ENCODE results near the gene COL23A1. TPM values are rescaled to one million over a fixed set of nuclear protein-coding genes. Genes with fewer than 3 reads are reported as not detected.

Gene COL23A1
- total and polyA plus RNA-seq, 2 of the 13 experiments (the other 11 are each of a cell fraction or from before 2014, with no cell fraction given) = not detected

- TF ChIP-seq ZBTB40 (IDR thresholded peaks at IDR 0.05) (no peak), ZBTB40 (CRISPR knock-in tag; IDR thresholded peaks at IDR 0.05) (no peak), GABPB1 (CRISPR knock-in tag; IDR thresholded peaks at IDR 0.05) (no peak), SALL1 (CRISPR knock-in tag; IDR thresholded peaks at IDR 0.05) (no peak), ZBTB44 (CRISPR knock-in tag; IDR thresholded peaks at IDR 0.05) (no peak), ATF3 (CRISPR knock-in tag; IDR thresholded peaks at IDR 0.05) (no peak), BCL6 (CRISPR knock-in tag; IDR thresholded peaks at IDR 0.05) (no peak), ZNF281 (CRISPR knock-in tag; IDR thresholded peaks at IDR 0.05; ENCODE audit: borderline replicate concordance) (no peak), TEAD2 (CRISPR knock-in tag; IDR thresholded peaks at IDR 0.05) (no peak), KLF16 (CRISPR knock-in tag; IDR thresholded peaks at IDR 0.05) (0 out of 4 replicates have a peak, but pooled peaks of 1 of the 2 experiments have one; percentile 0), NFKBIZ (CRISPR knock-in tag; IDR thresholded peaks at IDR 0.05) (0 out of 2 replicates have a peak, but pooled peaks have one; percentile 37), ZNF83 (CRISPR knock-in tag; IDR thresholded peaks at IDR 0.05; ENCODE audit: borderline replicate concordance) (no peak), NAIF1 (CRISPR knock-in tag; IDR thresholded peaks at IDR 0.05; ENCODE audit: borderline replicate concordance) (no peak), FOXK2 (IDR thresholded peaks at IDR 0.05) (no peak), TBX3 (IDR thresholded peaks at IDR 0.05; ENCODE audit: borderline replicate concordance) (no peak), IRF2 (CRISPR knock-in tag; IDR thresholded peaks at IDR 0.05) (no peak), ZNF441 (CRISPR knock-in tag; IDR thresholded peaks at IDR 0.05; ENCODE audit: borderline replicate concordance) (no peak), ZNF672 (CRISPR knock-in tag; IDR thresholded peaks at IDR 0.05) (no peak), MAFF (IDR thresholded peaks at IDR 0.05; ENCODE audit: low read depth, low read length) (no peak), CEBPG (CRISPR knock-in tag; IDR thresholded peaks at IDR 0.05) (no peak)
Measured at GRCh38 chr5:178205749-178206047, 384.5 kb downstream of the COL23A1 start (continued).
